H1 (cell line): ENCODE data around the gene UBE2D4. TPM values are rescaled to one million over a fixed set of nuclear protein-coding genes. Genes with fewer than 3 reads are reported as not detected.

ENCODE experiments used
- CTCF ChIA-PET: fragments of 300-600 bp; sonication (Branson Sonifier 250); formaldehyde crosslinking; loops from one replicate; lab custom pipeline; 2021; ENCODE audit not compliant: partially characterized antibody; lab: Charles Lee
- POLR2A ChIA-PET: fragments of 300-600 bp; sonication (Branson Sonifier 250); formaldehyde crosslinking; loops from one replicate; lab custom pipeline; 2021; ENCODE audit warnings: inconsistent platforms; ENCODE audit not compliant: partially characterized antibody; lab: Charles Lee
- DNase-seq, 2 experiments: peaks; one replicate each; pipeline versions ENCODE4 v3.0.0 to v3.0.0-alpha.2; 2010 to 2022; ENCODE audit warnings: low spot score in 2 of 2, low read depth in 1 of 2, mixed read lengths in 1 of 2
- FAIRE-seq: peaks from 2 replicates; lab custom pipeline; 2011; peaks lifted over from hg19 to GRCh38; lab: Jason Lieb, UNC
- H2AFZ ChIP-seq: 2 replicates; pipeline ENCODE4 v1.8.1; 2012; ENCODE audit warnings: low read length, inconsistent platforms
- H2AK5ac ChIP-seq: 2 replicates; pipeline ENCODE4 v1.6.1; 2013; ENCODE audit warnings: low read depth, low read length
- H2BK120ac ChIP-seq: replicated peaks from 2 replicates; pipeline ENCODE3; 2013; ENCODE audit warnings: low read depth, low read length, inconsistent platforms
- H2BK12ac ChIP-seq: 2 replicates; pipeline ENCODE4 v1.6.1; 2013; ENCODE audit warnings: low read depth, low read length
- H2BK15ac ChIP-seq: 2 replicates; pipeline ENCODE4 v1.6.1; 2013; ENCODE audit warnings: low read length
- H2BK20ac ChIP-seq: 2 replicates; pipeline ENCODE4 v1.6.1; 2013; ENCODE audit warnings: low read length
- H2BK5ac ChIP-seq: 2 replicates; pipeline ENCODE4 v1.6.1; 2013; ENCODE audit warnings: low read depth, low read length
- H3K14ac ChIP-seq: 2 replicates; pipeline ENCODE4 v1.6.1; 2013; ENCODE audit warnings: inconsistent platforms; ENCODE audit not compliant: insufficient read length
- H3K18ac ChIP-seq: 2 replicates; pipeline ENCODE4 v1.6.1; 2013; ENCODE audit warnings: low read length; ENCODE audit errors: extremely low read depth
- H3K23ac ChIP-seq: 2 replicates; pipeline ENCODE4 v1.6.1; 2013; ENCODE audit warnings: inconsistent platforms; ENCODE audit not compliant: insufficient read length
- H3K23me2 ChIP-seq: 2 replicates; pipeline ENCODE4 v1.6.1; 2013; ENCODE audit warnings: low read depth, low read length
- H3K27ac ChIP-seq: 2 replicates; pipeline ENCODE4 v1.6.1; 2011; ENCODE audit warnings: low read depth, low read length, inconsistent platforms
- H3K27me3 ChIP-seq, 4 experiments: replicated peaks in 1 of 4; 1 replicate in 1 of 4; 2 replicates in 3 of 4; pipeline versions ENCODE4 v1.6.1 to v1.8.1; 2011 to 2013; ENCODE audit warnings: low read length in 3 of 4, mild to moderate bottlenecking in 3 of 4, inconsistent platforms in 2 of 4, mixed read lengths in 2 of 4, moderate library complexity in 1 of 4; ENCODE audit not compliant: control insufficient read depth in 3 of 4, insufficient read depth in 3 of 4; ENCODE audit errors: extremely low read depth in 1 of 4
- H3K36me3 ChIP-seq, 4 experiments: 2 replicates each; pipeline versions ENCODE4 v1.6.1 to v1.8.1; 2011 to 2013; ENCODE audit warnings: mild to moderate bottlenecking in 4 of 4, low read length in 3 of 4, moderate library complexity in 2 of 4, control low read depth in 1 of 4, inconsistent platforms in 1 of 4; ENCODE audit not compliant: insufficient read depth in 4 of 4, control insufficient read depth in 2 of 4
- H3K4ac ChIP-seq: replicated peaks from 2 replicates; pipeline ENCODE3; 2013; ENCODE audit warnings: low read length, low read depth, mixed read lengths, inconsistent platforms; ENCODE audit not compliant: insufficient read length
- H3K4me1 ChIP-seq, 4 experiments: replicated peaks in 1 of 4; 1 replicate in 1 of 4; 2 replicates in 3 of 4; pipeline versions ENCODE4 v1.6.1 to v1.8.1; 2011 to 2013; ENCODE audit warnings: low read length in 3 of 4, inconsistent platforms in 2 of 4, mixed read lengths in 1 of 4; ENCODE audit not compliant: insufficient read depth in 4 of 4, control insufficient read depth in 3 of 4
- H3K4me2 ChIP-seq, 2 experiments: 2 replicates each; pipeline versions ENCODE4 v1.6.1 to v1.8.1; 2011 to 2013; ENCODE audit warnings: low read depth in 2 of 2, low read length in 2 of 2, control low read depth in 1 of 2, inconsistent platforms in 1 of 2, mild to moderate bottlenecking in 1 of 2; ENCODE audit not compliant: insufficient read depth in 1 of 2
- H3K4me3 ChIP-seq, 4 experiments: fragments of 200-600, 300-600 bp in 1 of 4; sonication (generic), shearing (Covaris generic), sonication (Bioruptor Twin) in 1 of 4; 2 replicates each; pipeline versions ENCODE4 v1.5.1 to v1.8.1; 2011 to 2016; ENCODE audit warnings: low read length in 4 of 4, low read depth in 3 of 4, control low read depth in 2 of 4, inconsistent platforms in 2 of 4, mild to moderate bottlenecking in 2 of 4, mixed read lengths in 1 of 4, moderate library complexity in 1 of 4; ENCODE audit not compliant: insufficient read depth in 2 of 4; ENCODE audit errors: extremely low read depth in 1 of 4
- H3K56ac ChIP-seq: replicated peaks from 2 replicates; pipeline ENCODE3; 2013; ENCODE audit warnings: low read depth, mild to moderate bottlenecking, mixed read lengths, low read length, inconsistent platforms; ENCODE audit not compliant: insufficient read length
- H3K79me1 ChIP-seq: 2 replicates; pipeline ENCODE4 v1.6.1; 2013; ENCODE audit warnings: low read depth, low read length, control low read depth
- H3K79me2 ChIP-seq, 2 experiments: 2 replicates each; pipeline versions ENCODE4 v1.6.1 to v1.8.1; 2012 to 2013; ENCODE audit warnings: low read length in 2 of 2, mild to moderate bottlenecking in 2 of 2, inconsistent platforms in 1 of 2; ENCODE audit not compliant: insufficient read depth in 2 of 2, control insufficient read depth in 1 of 2
- H3K9ac ChIP-seq, 4 experiments: replicated peaks in 1 of 4; 1 replicate in 1 of 4; 2 replicates in 3 of 4; pipeline versions ENCODE4 v1.6.1 to v1.8.1; 2011 to 2013; ENCODE audit warnings: low read depth in 3 of 4, low read length in 3 of 4, control low read depth in 2 of 4, mild to moderate bottlenecking in 2 of 4, moderate library complexity in 2 of 4, inconsistent platforms in 1 of 4; ENCODE audit errors: extremely low read depth in 1 of 4
- H3K9me3 ChIP-seq, 2 experiments: 2 replicates each; pipeline versions ENCODE4 v1.6.1 to v1.8.1; 2012 to 2013; ENCODE audit warnings: mild to moderate bottlenecking in 2 of 2, moderate library complexity in 2 of 2, control low read depth in 1 of 2, inconsistent platforms in 1 of 2, low read depth in 1 of 2, low read length in 1 of 2, mixed read lengths in 1 of 2; ENCODE audit not compliant: insufficient read depth in 2 of 2
- H4K20me1 ChIP-seq, 2 experiments: replicated peaks in 1 of 2; 2 replicates each; pipeline versions ENCODE3 to v1.8.1; 2011 to 2013; ENCODE audit warnings: inconsistent platforms in 2 of 2, low read length in 2 of 2, mild to moderate bottlenecking in 1 of 2; ENCODE audit not compliant: insufficient read depth in 2 of 2, control insufficient read depth in 1 of 2
- H4K5ac ChIP-seq: 2 replicates; pipeline ENCODE4 v1.6.1; 2013; ENCODE audit warnings: low read length, low read depth, mixed read lengths, inconsistent platforms; ENCODE audit not compliant: insufficient read length
- H4K8ac ChIP-seq: 2 replicates; pipeline ENCODE4 v1.8.0; 2013; ENCODE audit warnings: mild to moderate bottlenecking, moderate library complexity, low read length, inconsistent platforms; ENCODE audit not compliant: insufficient read depth; ENCODE audit errors: extremely low read depth
- H4K91ac ChIP-seq: replicated peaks from 2 replicates; pipeline ENCODE3; 2013; ENCODE audit warnings: low read length, mixed read lengths, inconsistent platforms; ENCODE audit not compliant: insufficient read length
- MAX ChIP-seq: IDR thresholded peaks from 2 replicates; pipeline ENCODE4 v1.6.1; 2012; ENCODE audit warnings: inconsistent platforms
- NANOG ChIP-seq: IDR thresholded peaks from 2 replicates; pipeline ENCODE4 v1.6.1; 2011; ENCODE audit warnings: low read length, low read depth, mild to moderate bottlenecking, inconsistent platforms; ENCODE audit not compliant: insufficient read depth, poor library complexity, severe bottlenecking
- NRF1 ChIP-seq: IDR thresholded peaks from 2 replicates; pipeline ENCODE4 v1.6.1; 2011; ENCODE audit warnings: mild to moderate bottlenecking, low read depth, low read length, improper control_type of control experiment
- WGBS, 2 experiments: shearing (Covaris generic) in 1 of 2; methylation state at CpG; one replicate each; pipeline versions ENCODE4 v1.1.6 to v1.1.7; 2013 to 2015; ENCODE audit warnings: low lambda C conversion rate in 2 of 2, mixed read lengths in 2 of 2, inconsistent platforms in 1 of 2, low coverage in 1 of 2, missing lambda C conversion rate in 1 of 2; ENCODE audit not compliant: insufficient replicate concordance in 2 of 2, insufficient coverage in 1 of 2, insufficient read length in 1 of 2; ENCODE audit errors: extremely low coverage in 1 of 2, missing lambda C conversion rate in 1 of 2; 5-methylcytosine and 5-hydroxymethylcytosine counted together
- polyA plus RNA-seq, 7 experiments: library from polyadenylated mRNA; depleted of rRNA in 3 of 7; stranded (reverse) in 5 of 7; unstranded in 2 of 7; fragments of >200 nt in 5 of 7; fragments of 200-250 nt in 2 of 7; gene quantifications; 1 replicate in 5 of 7; 2 replicates in 1 of 7; 4 replicates in 1 of 7; pipeline versions ENCODE4 v1.2.1 to v1.2.3, GENCODE V29; 2011 to 2013; ENCODE audit warnings: missing spikeins in 2 of 7, mixed read lengths in 2 of 7
- total RNA-seq: library from RNA; stranded (reverse); fragmentation: NEBNext Ultra II Directional; extraction: Animal tissue kit (Norgen Biotek cat#: 25700); gene quantifications from 2 replicates; pipeline ENCODE4 v1.2.1, GENCODE V29; 2021

Gene UBE2D4
- total and polyA plus RNA-seq, 2 of the 8 experiments (the other 6 are each of a cell fraction or from before 2014, with no cell fraction given), result 3.4 to 9.4 TPM

GRCh38 chr7:43914795-43915194 lies 11.4 kb upstream of the UBE2D4 start:
- no peak overlapping the region for H3K14ac ChIP-seq
- H3K9ac ChIP-seq, result no peak overlapping the region
- no peaks in the 10 kb centered on the region for H3K23me2 ChIP-seq
- ChIA-PET CTCF (interaction anchor here (0.9 to 2.1 kb wide), 3 partner anchors 10 to 75 kb away, joined by 3 to 4 read pairs (median 4); no protein-coding TSS in a partner anchor), POLR2A (interaction anchor here (0.7 to 1.9 kb wide), 2 partner anchors 8 to 10 kb away, joined by 4 read pairs; partner anchors contain the start of gene URGCP)
- H3K56ac ChIP-seq, result no peak overlapping the region
- no peak overlapping the region for H3K4me3 ChIP-seq
- no peak overlapping the region for H2BK120ac ChIP-seq
- H3K4me1 ChIP-seq, result peaks cover 0 to 5% (median 2%) of the 10 kb centered on the region in 4 experiments; a peak in 2 of 7 replicates
- 68% methylated on average over 5 of the region's 5 CpGs; no CpG with 5 or more reads in 1 of the 2 experiments for WGBS, 2 experiments
- no peak overlapping the region for H4K91ac ChIP-seq
- H2AK5ac ChIP-seq, result no peak overlapping the region
- no peaks in the 10 kb centered on the region for H3K36me3 ChIP-seq
- no peak overlapping the region for H3K4ac ChIP-seq
- no peak overlapping the region for H3K27ac ChIP-seq
- peak; percentile 48 for FAIRE-seq
- no peak overlapping the region for H3K23ac ChIP-seq
- no peaks in the 10 kb centered on the region for H3K79me2 ChIP-seq
- H2BK15ac ChIP-seq, result no peak overlapping the region
- no peak overlapping the region for H3K18ac ChIP-seq
- no peak overlapping the region for H3K4me2 ChIP-seq
- no peaks in the 10 kb centered on the region for H3K27me3 ChIP-seq
- no peak overlapping the region for H2BK5ac ChIP-seq
- no peak overlapping the region for H2BK20ac ChIP-seq
- H3K9me3 ChIP-seq, result peaks cover 0 to 9% of the 10 kb centered on the region in 2 experiments; a peak in 2 of 4 replicates
- TF ChIP-seq MAX (0 out of 2 replicates have a peak, but pooled peaks have one; percentile 27), NANOG (no peak), NRF1 (peak; percentile 13)
- no peak overlapping the region for H4K5ac ChIP-seq
- no peaks in the 10 kb centered on the region for H4K20me1 ChIP-seq
- H3K79me1 ChIP-seq, result no peaks in the 10 kb centered on the region; the same call in 1 of the 2 replicates
- no peak overlapping the region for H4K8ac ChIP-seq
- no peak overlapping the region for H2AFZ ChIP-seq
- H2BK12ac ChIP-seq, result no peak overlapping the region
- DNase-seq, result no peak
